Endothelial cell of umbilical vein (primary cell): ENCODE results near the gene TBL2.

Experiments
- CTCF ChIP-seq, 2 donors: IDR thresholded peaks; 1 replicate in 1 of 2; 2 replicates in 1 of 2; pipeline ENCODE4 v1.5.1; 2011; ENCODE audit warnings: low read length in 2 of 2, mild to moderate bottlenecking in 2 of 2, moderate library complexity in 2 of 2, control low read depth in 1 of 2, inconsistent platforms in 1 of 2, low read depth in 1 of 2; ENCODE audit not compliant: insufficient read depth in 1 of 2; ENCODE audit errors: extremely low read depth in 1 of 2
- FOS ChIP-seq: IDR thresholded peaks from 2 replicates; pipeline ENCODE4 v1.6.1; 2011; ENCODE audit warnings: mild to moderate bottlenecking, low read length, moderate library complexity, borderline replicate concordance; ENCODE audit not compliant: insufficient read depth
- POLR2A ChIP-seq: IDR thresholded peaks from 2 replicates; pipeline ENCODE4 v1.6.1; 2012; ENCODE audit warnings: low read depth, mild to moderate bottlenecking, control low read depth, low read length

GRCh38 chr7:73605601-73606220 lies 27.3 kb upstream of the TBL2 start:
- TF ChIP-seq CTCF (IDR thresholded peaks at IDR 0.05; ENCODE audit: extremely low read depth in 1 of 2, insufficient read depth in 1 of 2, low read depth in 1 of 2, low read length in 2 of 2) (no peak), FOS (no peak), POLR2A (no peak)
